HFF-Myc (cell line): ENCODE results near the gene PPP3R2.

Source experiments
- DNase-seq: peaks from one replicate; pipeline ENCODE4 v3.0.0-alpha.2; 2011; ENCODE audit warnings: low read depth; ENCODE audit errors: extremely low read depth
- H3K4me3 ChIP-seq: replicated peaks from 2 replicates; pipeline ENCODE4 v1.5.1; 2011; ENCODE audit warnings: low read depth, mild to moderate bottlenecking, control low read depth, low read length
- CTCF ChIP-seq: IDR thresholded peaks from 2 replicates; pipeline ENCODE4 v1.5.1; 2012; ENCODE audit warnings: mild to moderate bottlenecking, low read depth, low read length, control low read depth; ENCODE audit errors: missing control alignments

Gene PPP3R2

GRCh38 chr9:101594796-101595195 is at the start of gene PPP3R2:
Gene PPP3R2 (minus strand): TSS chr9:101594969. CDS start chr9:101594921, 48 bp downstream.
- no peak for TF ChIP-seq CTCF
- no peak for DNase-seq
- no peak within 1 kb of the TSS for H3K4me3 ChIP-seq

- no peak overlapping the region for H3K4me3 ChIP-seq
- DNase-seq: no peak
- TF ChIP-seq CTCF: no peak
Measured at GRCh38 chr9:101639785-101640665, 45.3 kb upstream of the PPP3R2 start.

GRCh38 chr9:101639311-101639710 is 44.5 kb upstream of the PPP3R2 start:
- TF ChIP-seq CTCF: no peak
- H3K4me3 ChIP-seq: no peak overlapping the region
- no peak for DNase-seq

- no peak overlapping the region for H3K4me3 ChIP-seq
- DNase-seq: no peak
- TF ChIP-seq CTCF: no peak
Measured at GRCh38 chr9:101636247-101636646, 41.5 kb upstream of the PPP3R2 start.

GRCh38 chr9:101635473-101635872 is 40.7 kb upstream of the PPP3R2 start:
- DNase-seq: no peak
- no peak overlapping the region for H3K4me3 ChIP-seq
- no peak for TF ChIP-seq CTCF

GRCh38 chr9:101634741-101635409 is 40.1 kb upstream of the PPP3R2 start:
- H3K4me3 ChIP-seq: no peak overlapping the region
- DNase-seq: no peak
- TF ChIP-seq CTCF: no peak
